Stimulated activated CD4-positive, alpha-beta T cell treated with anti-CD3 and anti-CD28 coated beads, Interleukin-15, amount 100 ng/mL, for 48 hours (primary cell): Measurements from ENCODE around the gene RAB4B.
"Not testable (repeated sequence)": the region's sequence is repeated elsewhere in the genome, so short reads cannot be mapped to it uniquely, and the experiment has no call there.

Source experiments
- DNase-seq, 2 donors: peaks; one replicate each; pipeline ENCODE4 v3.0.0-alpha.2; 2020; ENCODE audit warnings: low read depth in 2 of 2

RAB4B gene

DNA sequence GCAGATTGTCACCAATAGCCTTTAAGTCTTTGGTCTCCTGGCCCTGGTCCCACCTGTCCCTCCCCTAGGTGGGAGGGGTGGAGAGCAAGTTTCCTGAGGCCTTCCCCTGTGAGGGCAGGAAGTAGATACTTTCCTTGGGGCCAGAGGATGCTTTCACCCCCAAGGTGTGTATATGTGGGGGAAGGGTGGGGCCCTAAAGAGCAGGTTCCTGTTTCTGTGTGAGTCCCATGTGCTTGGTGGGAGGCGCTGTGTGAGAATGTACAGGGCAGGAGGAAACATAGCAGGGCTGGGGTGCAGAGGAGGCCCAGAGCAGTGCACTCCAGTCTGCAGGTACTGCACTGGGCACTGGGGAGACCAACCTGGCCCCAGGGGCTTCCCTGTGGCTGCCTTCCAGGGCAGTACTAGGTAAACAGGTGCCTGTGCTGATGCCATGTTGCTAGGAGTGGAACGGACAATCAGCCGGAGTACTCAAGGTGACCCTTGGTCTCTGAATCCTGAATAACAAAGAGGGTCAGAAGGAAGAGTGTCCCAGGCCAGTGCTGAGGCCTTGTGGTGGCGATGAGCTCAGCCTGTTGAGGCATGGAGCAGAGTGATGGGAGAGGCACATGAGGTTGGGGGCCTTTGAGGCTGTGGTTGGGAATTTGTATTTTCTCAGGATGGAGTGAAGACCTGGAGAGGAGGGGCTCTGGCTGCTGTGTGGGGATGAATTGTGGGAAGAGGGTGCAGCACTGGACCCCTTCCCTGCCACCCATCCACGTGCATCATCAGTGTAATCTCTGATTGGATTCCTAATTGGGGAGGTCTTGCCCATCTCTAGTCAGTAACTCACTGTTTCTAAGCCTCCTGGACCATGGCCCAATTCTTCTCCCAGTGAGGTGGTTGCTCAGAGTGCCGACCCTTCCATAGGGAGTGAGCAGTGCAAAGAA, 26.1 kb downstream of the RAB4B start:
- DNase-seq = peak in 1 of 2 donors; percentile 44

DNA sequence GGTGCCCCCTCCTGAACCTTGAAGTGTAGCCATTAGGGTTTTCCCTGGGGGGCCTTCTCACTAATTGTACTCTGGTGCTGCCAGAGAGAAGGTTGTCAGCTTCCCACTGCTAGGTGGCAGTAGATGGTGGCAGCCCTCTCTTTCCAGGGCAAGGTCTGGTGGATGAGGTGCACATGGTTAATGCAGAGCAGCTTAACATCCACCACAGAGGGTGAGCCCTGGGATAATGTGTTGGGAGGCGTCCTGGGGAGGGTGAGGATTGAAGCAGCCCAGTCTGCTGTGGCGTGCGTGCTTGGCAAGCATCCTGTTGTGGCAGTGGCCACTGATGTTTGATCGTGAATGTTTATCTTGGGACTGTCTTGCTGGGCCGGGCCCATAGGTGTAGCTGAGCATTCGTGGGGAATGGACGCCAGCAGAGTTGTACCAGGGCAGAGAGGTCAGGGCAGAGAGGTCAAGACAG, 26.8 kb downstream of the RAB4B start:
- DNase-seq = no peak

DNA sequence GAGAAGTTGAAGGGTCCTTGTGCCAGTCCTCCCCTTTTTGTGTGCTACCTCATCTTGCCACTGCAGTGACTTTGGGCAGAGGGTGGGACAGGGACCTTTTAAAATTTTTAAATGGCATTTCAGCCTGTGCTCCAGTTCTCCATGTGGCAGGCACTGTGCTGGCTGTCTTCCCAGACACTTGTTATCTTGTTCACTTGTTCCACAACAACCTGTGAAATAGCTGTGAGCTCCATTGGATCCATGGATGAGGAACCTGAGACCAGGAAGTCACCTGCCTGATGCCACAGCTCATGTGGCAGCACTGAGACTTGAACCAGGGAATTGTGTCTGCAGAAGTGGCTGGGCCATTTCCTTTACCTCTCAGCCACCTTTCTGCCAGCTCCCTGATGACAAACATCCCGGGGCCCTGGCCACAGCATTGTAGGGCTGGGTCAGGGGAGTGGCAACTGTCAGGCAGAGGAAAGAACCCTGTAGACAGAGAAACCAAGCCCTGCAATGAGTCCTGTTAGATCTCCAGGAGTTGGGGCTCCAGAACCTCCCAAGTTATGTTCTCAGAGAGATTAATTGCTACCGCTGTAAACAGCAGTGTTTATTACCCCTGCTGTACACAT, 27.3 kb downstream of the RAB4B start:
- peak in 1 of 2 donors; percentile 29 for DNase-seq

DNA sequence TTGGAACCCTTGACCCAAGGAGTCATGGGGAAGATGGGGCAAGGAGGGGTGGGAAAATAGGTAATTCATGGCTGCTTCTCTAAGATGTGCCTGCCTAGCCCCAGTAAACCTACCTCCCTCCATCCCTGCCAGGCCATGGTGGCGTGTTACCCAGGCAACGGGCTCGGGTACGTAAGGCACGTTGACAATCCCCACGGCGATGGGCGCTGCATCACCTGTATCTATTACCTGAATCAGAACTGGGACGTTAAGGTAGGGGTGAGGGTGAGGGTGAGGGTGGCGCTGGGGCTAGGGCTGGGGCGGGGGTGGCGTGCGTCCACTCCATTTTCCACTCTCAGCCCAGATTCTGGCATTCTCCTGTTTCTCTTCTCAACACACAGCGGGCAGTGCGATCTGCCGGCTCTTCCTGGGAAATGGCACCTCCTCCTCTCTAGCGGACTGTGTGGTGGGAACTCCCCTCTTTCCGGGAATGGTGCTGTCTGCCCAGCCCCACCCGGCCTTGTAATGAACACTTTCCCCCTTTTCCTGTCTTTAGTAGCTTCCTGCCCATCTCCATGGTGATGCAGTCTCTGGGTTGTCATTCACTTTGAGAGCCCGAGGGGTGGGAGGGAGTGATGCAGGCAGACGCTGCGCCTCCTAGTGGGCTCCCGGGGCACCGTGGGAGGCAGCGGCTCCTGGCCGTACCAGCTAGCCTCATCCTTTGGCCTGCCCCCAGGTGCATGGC, 28.5 kb downstream of the RAB4B start:
- DNase-seq = peak; percentile 62 to 79

DNA sequence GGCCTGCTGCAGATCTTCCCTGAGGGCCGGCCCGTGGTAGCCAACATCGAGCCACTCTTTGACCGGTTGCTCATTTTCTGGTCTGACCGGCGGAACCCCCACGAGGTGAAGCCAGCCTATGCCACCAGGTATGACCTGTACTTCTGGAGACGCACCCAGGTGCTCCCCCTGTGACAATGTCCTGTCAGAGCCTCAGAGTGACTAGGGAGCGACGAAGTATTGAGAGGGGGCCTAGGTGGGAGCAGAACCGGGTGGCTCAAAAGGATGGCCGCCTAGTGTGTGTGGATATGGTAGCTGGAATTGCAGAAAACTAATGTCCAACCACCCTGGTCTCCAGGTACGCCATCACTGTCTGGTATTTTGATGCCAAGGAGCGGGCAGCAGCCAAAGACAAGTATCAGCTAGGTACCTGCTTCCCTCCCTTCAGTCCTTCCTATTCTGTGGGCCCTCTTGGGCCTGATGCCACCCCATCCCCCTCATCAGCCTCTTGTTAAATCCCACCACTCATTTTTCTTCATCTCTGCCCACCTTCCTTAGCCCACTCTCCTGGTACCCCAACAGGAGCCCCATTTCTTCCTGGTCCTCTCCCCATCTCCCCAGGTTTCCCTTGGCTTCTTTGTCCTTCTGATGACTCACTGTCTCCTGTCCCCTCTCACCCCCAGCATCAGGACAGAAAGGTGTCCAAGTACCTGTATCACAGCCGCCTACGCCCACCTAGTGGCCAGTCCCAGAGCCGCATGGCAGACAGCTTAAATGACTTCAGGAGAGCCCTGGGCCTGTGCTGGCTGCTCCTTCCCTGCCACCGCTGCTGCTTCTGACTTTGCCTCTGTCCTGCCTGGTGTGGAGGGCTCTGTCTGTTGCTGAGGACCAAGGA, 29.3 kb downstream of the RAB4B start:
- DNase-seq = no peak

DNA sequence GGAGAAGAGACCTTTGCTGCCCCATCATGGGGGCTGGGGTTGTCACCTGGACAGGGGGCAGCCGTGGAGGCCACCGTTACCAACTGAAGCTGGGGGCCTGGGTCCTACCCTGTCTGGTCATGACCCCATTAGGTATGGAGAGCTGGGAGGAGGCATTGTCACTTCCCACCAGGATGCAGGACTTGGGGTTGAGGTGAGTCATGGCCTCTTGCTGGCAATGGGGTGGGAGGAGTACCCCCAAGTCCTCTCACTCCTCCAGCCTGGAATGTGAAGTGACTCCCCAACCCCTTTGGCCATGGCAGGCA, 29.9 kb downstream of the RAB4B start:
- DNase-seq = no peak

DNA sequence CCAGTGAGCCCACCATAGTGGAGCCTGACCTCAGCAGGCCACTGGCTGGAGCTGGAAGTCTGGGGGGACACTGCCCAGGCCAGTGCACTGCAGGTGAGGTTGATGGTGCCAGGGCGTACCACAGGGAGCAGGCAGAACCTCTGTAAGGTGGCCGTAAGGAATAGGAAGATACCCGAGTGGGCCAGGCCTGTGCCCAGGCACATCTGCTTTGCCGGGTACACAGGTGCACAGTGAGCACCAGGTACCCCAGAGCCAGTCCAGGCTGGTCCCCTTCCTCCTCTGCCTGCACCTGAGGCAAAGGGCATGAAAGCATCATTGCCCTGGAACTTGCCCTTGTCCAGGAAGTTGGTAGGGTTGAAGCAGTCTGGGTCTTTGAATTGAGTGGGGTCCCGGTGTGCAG, 30.4 kb downstream of the RAB4B start:
- no peak for DNase-seq

DNA sequence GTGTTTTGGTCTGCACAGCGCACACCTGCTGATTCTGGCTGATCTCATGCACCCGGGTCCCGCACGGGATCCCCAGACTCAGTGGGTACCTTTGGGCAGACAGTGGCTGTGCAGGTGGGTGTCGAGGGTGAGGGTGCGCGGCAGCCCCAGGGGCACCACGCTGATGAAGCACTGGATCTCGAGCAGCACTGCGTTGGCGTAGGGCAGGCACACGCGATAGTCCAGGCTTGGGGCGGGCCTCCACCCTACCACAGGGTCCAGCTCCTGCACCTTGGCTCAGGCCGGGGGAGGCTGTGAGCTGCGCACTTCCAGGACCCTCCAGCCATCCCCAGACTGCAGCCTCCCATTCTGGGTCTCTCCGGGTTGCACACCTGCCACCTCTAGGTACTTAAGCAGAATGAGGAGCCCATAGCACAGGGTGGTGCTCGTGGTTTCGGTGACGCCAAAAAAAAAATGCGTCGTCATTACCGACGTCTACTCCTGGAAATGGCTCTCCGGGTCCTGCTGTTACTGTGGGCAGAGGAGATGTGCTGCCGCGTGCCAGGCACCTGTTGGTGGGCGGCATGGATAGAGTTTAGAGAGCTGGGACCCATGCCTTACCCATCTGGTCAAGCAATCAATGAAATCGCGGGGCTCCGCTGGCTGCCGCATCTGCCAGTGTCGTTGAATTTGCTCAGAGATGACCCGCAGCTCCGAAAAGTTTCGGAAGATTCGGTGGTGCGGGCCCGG, 31.5 kb downstream of the RAB4B start:
- no peak for DNase-seq

DNA sequence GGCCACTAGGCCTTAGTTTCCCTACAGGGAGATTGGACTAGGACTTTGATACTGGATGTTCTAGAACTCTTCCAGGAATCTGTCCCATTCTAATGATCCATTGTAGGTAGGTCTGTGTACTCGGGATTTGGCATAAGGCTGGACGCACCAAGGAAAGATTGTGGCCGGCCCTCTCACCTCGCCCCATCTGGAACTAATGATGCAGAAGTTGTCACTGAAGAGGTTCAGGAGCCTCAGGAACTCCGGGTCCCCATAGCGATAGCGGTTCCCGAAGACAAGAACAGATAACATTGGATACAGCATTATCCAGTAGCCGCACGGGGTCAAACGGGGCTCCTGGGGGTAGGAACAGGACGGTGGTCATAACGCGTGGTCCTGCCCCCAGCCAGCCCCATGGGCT, 32.1 kb downstream of the RAB4B start:
- DNase-seq = no peak

DNA sequence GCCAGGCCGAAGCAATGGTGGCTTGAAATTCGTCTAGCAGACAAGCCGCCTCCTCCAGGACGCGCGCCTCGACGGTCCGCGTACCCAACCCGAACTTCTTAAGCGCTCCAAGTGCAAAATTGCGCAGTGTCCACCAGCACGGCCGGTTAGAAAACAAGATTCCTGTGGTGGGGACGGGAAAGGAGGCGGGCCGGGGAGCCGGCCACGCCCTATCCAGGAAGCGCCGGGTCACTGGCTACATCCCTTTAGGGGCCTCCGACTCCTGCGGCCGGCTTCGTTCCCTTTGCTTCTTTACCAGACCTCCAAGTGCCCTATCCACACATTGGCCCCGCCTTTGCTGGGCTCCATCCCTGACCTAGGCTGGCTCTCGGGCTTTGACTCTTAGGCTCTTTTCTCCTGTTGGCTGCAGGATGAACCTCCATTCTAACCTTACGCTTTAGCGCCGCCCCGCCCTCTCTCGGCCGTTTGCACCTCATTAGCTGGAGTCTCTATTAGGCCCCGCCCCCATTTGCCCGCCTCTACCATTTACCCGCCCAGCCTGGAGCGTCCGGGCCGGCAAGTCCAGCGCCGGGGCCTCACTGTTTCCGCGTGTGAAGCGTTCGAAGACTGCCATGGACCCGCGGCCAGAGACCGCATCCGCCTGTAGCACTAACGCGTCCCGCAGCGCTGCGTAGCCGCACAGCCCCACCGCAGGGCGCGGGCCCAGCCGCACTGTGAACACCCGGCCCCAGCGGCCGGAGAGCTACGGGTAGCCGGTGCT, 32.8 kb downstream of the RAB4B start:
- not testable (repeated sequence) for DNase-seq

DNA sequence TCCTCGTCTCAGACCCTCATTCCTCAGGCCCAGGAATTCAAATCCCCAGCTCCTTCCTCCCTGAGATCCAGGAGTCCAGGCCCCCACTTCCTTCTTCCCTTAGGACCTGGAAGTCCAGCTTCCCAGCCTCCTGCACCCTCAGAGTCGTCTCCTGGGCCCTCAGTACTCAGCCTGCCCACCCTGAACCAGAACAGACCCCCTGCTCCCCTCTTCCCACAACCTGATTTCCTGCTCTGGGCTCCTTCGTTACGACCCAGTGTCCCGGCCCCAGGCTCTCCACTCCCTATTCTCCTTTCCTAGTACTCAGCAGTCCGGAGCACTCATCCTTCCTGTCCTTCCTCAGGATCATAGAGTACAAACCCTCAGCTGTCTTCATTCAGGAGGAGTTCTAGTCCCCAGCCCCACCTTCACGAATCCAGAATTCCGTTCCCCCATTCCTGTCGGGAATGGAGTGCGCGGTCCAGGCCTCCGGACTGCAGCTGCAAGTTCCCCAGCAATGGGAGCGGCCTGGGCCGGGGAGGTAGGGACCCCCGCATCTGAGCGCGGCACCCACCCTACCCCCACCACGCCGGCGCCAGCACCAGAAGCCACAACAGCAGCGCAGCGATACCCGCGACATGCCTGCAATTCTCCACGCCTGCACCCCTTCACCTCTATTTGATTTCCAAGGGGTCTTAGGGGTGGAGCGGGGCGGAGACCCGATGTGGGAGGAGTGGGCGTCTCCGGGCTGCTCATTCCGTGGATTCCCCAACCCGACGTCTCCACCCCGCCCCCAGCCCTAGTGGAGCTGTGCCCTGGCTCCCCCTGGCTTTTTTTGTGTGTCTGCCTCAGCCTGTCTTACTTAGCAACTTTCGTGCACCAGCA, 33.7 kb downstream of the RAB4B start:
- no peak for DNase-seq

DNA sequence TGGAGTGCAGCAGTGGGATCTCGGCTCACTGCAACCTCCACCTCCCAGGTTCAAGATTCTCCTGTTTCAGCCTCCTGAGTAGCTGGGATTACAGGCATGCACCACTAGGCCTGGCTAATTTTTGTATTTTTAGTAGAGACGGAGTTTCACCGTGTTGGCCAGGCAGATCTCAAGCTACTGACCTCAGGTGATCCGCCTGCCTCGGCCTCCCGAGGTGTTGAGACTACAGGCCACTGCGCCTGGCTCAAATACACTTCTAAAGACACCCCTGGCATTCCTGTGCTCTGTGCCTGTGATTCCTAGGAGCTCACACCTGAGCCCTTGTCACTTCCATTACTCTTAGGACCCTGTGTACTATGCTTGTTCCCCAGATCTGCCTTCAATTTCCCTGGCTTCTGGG, 34.5 kb downstream of the RAB4B start:
- DNase-seq = not testable (repeated sequence)

DNA sequence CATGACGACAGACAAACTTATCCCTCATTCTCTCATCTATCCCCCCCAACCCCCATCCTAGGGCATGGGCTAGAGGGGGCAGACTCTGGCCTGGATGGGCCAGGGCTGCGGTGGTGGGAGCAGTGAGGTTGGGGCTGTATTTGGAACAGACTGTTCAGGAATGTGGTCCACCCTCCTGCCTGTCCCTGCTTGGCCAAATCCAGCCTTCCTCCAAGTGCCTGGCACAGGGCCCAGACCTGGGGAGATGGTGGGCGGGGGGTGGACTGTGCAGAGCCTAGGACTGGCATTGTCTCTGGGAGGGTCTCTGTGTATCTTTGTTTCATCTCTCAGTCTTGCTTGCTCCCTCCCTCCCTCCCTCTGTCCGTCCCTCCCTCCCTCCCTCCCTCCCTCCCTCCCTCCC, 35.1 kb downstream of the RAB4B start:
- DNase-seq = no peak

DNA sequence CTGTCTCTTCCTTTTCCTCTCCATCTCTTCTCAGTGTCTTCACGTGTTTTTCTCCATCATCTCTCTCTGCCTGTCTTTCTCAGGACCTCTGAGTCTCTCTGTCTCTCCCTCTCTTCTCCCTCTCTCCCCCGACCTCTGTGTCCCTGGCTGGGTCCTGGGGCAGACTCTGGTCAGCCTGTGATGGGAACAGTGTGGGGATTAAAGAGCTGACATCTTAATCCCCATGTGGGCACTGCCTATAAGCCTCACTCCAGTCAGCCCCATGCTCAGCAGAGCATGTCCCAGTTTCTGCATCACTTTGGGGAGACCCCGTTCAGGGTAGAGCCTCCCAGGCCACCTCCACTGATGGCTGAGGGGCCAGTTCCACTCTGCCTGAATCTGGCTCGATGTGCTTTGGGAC, 37.2 kb downstream of the RAB4B start:
- no peak for DNase-seq

DNA sequence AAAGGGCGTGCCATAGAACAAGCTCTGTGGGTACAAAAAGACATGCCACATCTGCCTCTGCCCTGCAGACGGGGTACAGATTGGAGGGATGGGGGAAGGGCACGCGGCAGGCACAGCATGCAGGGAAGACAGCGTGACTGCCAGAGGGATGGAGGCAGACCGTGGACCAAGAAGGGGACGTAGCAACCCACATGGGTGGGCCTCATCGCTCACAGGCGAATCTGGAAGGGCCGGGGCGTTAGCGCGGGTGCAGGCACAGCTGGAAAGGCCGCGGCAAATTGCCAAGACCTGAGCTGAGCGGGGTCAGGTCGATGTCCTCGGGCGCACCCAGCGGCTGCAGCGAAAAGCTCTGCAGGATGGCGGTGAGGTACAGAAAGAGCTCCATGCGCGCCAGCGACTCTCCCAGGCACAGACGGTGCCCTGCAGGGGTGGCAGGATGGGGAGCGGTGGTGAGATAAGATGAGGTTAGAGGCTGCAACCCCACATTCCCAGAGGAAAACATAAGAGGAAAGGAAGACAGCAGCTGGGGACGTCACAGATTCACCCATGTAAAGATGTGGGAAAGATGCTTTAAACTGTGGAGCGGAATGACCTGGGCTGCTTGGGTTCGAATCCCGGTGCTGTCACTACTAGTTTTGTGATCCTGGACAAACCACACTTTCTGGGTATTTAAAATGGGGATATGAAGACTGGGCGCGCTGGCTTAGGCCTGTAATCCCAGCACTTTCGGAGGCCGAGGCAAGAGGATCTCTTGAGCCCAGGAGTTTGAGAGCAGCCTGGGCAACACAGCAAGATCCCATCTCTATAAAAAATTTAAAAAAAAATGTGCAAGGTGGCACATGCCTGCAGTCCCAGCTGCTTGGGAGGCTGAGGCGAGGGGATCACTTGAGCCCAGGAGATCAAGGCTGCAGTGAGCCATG, 40.7 kb downstream of the RAB4B start:
- DNase-seq = peak; percentile 60 to 67

DNA sequence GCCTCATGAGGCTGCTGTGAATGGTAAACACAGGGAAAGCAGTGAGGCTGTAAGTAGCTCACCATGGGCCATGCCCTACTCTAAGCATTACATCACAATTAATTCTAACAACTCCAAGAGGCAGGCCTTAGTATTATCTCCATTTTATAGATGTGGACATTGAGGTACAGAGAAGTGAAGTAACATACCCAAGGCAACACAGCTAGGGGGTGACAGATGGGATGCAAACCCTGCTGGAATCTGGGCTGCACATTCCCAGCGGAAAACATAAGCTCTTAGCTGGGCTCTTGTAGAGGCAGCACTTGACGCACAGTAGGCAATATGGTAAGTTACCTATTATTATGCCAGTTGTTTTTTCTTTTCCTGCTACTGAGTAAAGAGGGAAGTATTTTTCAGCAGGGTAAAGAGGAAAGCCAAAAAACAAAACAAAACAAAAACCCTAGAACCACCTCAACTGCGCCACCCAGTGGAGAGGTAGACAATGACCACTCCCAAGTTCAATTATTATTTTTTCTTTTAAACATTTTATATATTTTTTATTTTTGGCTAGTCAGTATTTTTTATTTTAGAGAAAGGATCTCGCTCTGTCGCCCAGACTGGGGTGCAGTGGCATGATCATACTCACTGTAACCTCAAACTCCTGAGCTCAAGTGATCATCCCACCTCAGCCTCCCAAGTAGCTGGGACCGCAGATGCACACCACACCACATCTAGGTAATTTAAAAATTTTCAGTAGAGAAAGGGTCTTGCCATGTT, 41.6 kb downstream of the RAB4B start:
- peak in 1 of 2 donors; percentile 47 for DNase-seq

DNA sequence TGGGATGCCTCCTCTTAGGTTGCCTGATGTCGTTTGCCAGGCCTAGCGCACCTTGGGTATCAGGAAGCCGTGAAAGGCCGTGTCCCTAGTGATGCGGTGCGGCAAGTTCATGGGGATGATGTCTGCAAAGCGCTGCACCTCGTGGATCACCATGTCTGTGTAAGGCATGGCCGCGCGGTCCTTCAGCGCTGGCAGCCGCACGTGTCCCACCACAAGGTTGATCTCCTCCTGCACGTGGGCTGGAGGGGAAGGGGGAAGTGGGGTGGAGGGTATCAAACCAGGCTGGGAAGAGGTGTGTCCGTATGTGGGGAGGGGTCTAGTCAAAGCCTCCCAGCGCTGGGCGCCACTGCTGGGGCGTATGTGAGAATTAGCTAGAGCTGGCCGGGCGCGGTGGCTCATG, 44.1 kb downstream of the RAB4B start:
- no peak for DNase-seq
